ENCODE results near the gene PRKCD.
A peak's percentile ranks its signal among the peaks of the same experiment; 100 is the strongest.

The PRKCD gene

GRCh38 chr3:53193466-53194209, 32.6 kb downstream of the PRKCD start:
- in situ Hi-C loops (cut with MboI; ENCODE audit: low sequenced_read_pairs, unreplicated experiment): no loop called here
- no peak for DNase-seq (ENCODE audit: low spot score)
- no peak for TF ChIP-seq CTCF (IDR thresholded peaks at IDR 0.05; ENCODE audit: borderline replicate concordance, control extremely low read depth, extremely low read depth, insufficient read depth, missing control alignments)

GRCh38 chr3:53194210-53195065, 33.4 kb downstream of the PRKCD start:
- in situ Hi-C loops (cut with MboI; ENCODE audit: low sequenced_read_pairs, unreplicated experiment): no loop called here
- no peak for DNase-seq (ENCODE audit: low spot score)
- no peak for TF ChIP-seq CTCF (IDR thresholded peaks at IDR 0.05; ENCODE audit: borderline replicate concordance, control extremely low read depth, extremely low read depth, insufficient read depth, missing control alignments)

- no peak for DNase-seq (ENCODE audit: low spot score)
- in situ Hi-C loops (cut with MboI; ENCODE audit: low sequenced_read_pairs, unreplicated experiment): no loop called here
- TF ChIP-seq CTCF (IDR thresholded peaks at IDR 0.05; ENCODE audit: borderline replicate concordance, control extremely low read depth, extremely low read depth, insufficient read depth, missing control alignments): no peak
Observed at GRCh38 chr3:53195066-53195450, 34.0 kb downstream of the PRKCD start.

- peak; percentile 94 for TF ChIP-seq CTCF (IDR thresholded peaks at IDR 0.05; ENCODE audit: borderline replicate concordance, control extremely low read depth, extremely low read depth, insufficient read depth, missing control alignments)
- peak; percentile 87 for DNase-seq (ENCODE audit: low spot score)
- in situ Hi-C loops (cut with MboI; ENCODE audit: low sequenced_read_pairs, unreplicated experiment): no loop called here
Observed at GRCh38 chr3:53195602-53196574, 34.9 kb downstream of the PRKCD start.

GRCh38 chr3:53196575-53197407, 35.8 kb downstream of the PRKCD start:
- DNase-seq (ENCODE audit: low spot score): peak; percentile 67
- peak; percentile 22 for TF ChIP-seq CTCF (IDR thresholded peaks at IDR 0.05; ENCODE audit: borderline replicate concordance, control extremely low read depth, extremely low read depth, insufficient read depth, missing control alignments)
- in situ Hi-C loops (cut with MboI; ENCODE audit: low sequenced_read_pairs, unreplicated experiment): no loop called here

All from GM13976 (cell line).